ENCODE measurements around the gene CCL2.

The CCL2 gene

DNA sequence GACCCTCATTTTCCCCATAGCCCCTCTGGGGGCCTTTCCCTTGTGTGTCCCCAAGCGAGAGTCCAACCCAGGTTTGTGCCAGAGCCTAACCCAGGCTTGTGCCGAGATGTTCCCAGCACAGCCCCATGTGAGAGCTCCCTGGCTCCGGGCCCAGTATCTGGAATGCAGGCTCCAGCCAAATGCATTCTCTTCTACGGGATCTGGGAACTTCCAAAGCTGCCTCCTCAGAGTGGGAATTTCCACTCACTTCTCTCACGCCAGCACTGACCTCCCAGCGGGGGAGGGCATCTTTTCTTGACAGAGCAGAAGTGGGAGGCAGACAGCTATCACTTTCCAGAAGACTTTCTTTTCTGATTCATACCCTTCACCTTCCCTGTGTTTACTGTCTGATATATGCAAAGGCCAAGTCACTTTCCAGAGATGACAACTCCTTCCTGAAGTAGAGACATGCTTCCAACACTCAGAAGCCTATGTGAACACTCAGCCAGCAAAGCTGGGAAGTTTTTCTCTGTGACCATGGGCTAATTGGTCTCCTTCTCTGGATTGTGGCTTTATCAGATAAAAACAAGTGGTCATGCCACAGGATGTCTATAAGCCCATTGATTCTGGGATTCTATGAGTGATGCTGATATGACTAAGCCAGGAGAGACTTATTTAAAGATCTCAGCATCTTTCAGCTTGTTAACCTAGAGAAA lies 2.5 kb upstream of the CCL2 start:
- Histone ChIP-seq H3K9me3 (no peaks in the 10 kb centered on the region), H3K4me1 (peaks cover 14 to 90% (median 87%) of the 10 kb centered on the region in 4 donors), H3K27me3 (no peaks in the 10 kb centered on the region), H3K36me3 (no peaks in the 10 kb centered on the region), H3K27ac (peak overlapping the region; percentile 74 to 81), H3K4me3 (no peak overlapping the region)
- intact Hi-C loops (cut with DNase I; ENCODE audit: low total_unique reads) = no loop called here
- TF ChIP-seq, protein P1, sequence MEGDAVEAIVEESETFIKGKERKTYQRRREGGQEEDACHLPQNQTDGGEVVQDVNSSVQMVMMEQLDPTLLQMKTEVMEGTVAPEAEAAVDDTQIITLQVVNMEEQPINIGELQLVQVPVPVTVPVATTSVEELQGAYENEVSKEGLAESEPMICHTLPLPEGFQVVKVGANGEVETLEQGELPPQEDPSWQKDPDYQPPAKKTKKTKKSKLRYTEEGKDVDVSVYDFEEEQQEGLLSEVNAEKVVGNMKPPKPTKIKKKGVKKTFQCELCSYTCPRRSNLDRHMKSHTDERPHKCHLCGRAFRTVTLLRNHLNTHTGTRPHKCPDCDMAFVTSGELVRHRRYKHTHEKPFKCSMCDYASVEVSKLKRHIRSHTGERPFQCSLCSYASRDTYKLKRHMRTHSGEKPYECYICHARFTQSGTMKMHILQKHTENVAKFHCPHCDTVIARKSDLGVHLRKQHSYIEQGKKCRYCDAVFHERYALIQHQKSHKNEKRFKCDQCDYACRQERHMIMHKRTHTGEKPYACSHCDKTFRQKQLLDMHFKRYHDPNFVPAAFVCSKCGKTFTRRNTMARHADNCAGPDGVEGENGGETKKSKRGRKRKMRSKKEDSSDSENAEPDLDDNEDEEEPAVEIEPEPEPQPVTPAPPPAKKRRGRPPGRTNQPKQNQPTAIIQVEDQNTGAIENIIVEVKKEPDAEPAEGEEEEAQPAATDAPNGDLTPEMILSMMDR (IDR thresholded peaks at IDR 0.05) = no peak
- peak; percentile 94 to 97 for DNase-seq

DNA sequence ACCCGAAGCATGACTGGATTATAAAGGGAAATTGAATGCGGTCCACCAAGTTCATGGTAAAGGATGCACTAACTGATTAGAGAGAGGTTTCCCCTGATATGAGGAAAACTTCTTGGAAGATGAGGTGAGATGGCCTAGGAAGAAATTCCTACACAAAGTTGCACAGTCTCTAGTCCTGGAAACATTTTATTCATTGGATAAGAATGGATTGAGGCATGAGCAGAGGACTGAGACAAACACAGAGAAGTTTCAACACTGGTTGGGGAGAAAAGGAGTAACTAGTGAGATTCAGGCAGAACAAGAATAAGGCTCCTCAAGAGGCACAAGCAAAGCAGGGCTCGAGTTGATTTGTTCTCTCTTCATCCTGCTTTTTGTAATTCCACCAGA lies 2.0 kb upstream of the CCL2 start:
- no peaks in the 10 kb centered on the region for H3K9me3 ChIP-seq
- peaks cover 14 to 85% (median 81%) of the 10 kb centered on the region in 4 donors for H3K4me1 ChIP-seq
- peak overlapping the region; percentile 74 to 81 for H3K27ac ChIP-seq
- TF ChIP-seq, protein P1 (IDR thresholded peaks at IDR 0.05) = no peak
- no peak overlapping the region for H3K4me3 ChIP-seq
- DNase-seq = no peak
- intact Hi-C loops (cut with DNase I; ENCODE audit: low total_unique reads) = no loop called here
- H3K27me3 ChIP-seq = no peaks in the 10 kb centered on the region
- H3K36me3 ChIP-seq = no peaks in the 10 kb centered on the region

DNA sequence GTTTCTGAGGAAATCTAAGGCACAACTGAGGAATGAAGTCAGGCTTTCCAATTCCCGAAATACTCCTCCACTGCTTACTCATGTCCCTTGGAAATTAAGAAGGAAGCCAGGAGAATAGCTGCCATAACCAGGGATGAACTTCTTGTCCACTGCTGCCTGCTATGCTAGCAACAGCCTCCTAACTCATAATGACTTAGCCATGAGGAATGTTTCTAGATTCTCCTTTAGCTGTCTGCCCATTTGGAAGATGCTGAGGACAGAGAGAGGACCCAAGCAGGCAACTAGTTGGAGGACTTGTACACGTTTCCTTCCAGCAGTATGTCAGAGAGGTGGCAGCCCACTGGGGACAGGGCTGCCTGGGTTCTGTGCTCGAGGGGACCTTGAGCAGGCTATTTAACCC lies 939 bp upstream of the CCL2 start:
- peak overlapping the region; percentile 74 to 81 for H3K27ac ChIP-seq
- H3K4me3 ChIP-seq = peak overlapping the region in 1 of 2 donors; percentile 44
- H3K9me3 ChIP-seq = no peaks in the 10 kb centered on the region
- H3K27me3 ChIP-seq = no peaks in the 10 kb centered on the region
- peaks cover 14 to 81% (median 74%) of the 10 kb centered on the region in 4 donors for H3K4me1 ChIP-seq
- DNase-seq = peak in 1 of 2 donors; percentile 38
- no peaks in the 10 kb centered on the region for H3K36me3 ChIP-seq
- TF ChIP-seq, protein P1 (IDR thresholded peaks at IDR 0.05) = no peak
- intact Hi-C loops (cut with DNase I; ENCODE audit: low total_unique reads) = no loop called here

DNA sequence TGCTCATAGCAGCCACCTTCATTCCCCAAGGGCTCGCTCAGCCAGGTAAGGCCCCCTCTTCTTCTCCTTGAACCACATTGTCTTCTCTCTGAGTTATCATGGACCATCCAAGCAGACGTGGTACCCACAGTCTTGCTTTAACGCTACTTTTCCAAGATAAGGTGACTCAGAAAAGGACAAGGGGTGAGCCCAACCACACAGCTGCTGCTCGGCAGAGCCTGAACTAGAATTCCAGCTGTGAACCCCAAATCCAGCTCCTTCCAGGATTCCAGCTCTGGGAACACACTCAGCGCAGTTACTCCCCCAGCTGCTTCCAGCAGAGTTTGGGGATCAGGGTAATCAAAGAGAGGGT lies 272 bp downstream of the CCL2 start:
- no peak for DNase-seq
- Histone ChIP-seq H3K9me3 (no peaks in the 10 kb centered on the region), H3K36me3 (no peaks in the 10 kb centered on the region), H3K27ac (peak overlapping the region; percentile 74 to 81), H3K27me3 (no peaks in the 10 kb centered on the region), H3K4me3 (peak overlapping the region; percentile 44), H3K4me1 (peaks cover 14 to 72% (median 66%) of the 10 kb centered on the region in 4 donors)
- TF ChIP-seq, protein P1 (IDR thresholded peaks at IDR 0.05) = no peak
- intact Hi-C loops (cut with DNase I; ENCODE audit: low total_unique reads) = no loop called here

DNA sequence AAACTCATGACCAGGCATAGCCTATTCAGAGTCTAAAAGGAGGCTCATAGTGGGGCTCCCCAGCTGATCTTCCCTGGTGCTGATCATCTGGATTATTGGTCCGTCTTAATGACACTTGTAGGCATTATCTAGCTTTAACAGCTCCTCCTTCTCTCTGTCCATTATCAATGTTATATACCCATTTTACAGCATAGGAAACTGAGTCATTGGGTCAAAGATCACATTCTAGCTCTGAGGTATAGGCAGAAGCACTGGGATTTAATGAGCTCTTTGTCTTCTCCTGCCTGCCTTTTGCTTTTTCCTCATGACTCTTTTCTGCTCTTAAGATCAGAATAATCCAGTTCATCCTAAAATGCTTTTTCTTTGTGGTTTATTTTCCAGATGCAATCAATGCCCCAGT lies 756 bp downstream of the CCL2 start:
- no peaks in the 10 kb centered on the region for H3K9me3 ChIP-seq
- peaks cover 14 to 67% (median 61%) of the 10 kb centered on the region in 4 donors for H3K4me1 ChIP-seq
- TF ChIP-seq, protein P1 (IDR thresholded peaks at IDR 0.05) = no peak
- intact Hi-C loops (cut with DNase I; ENCODE audit: low total_unique reads) = no loop called here
- H3K36me3 ChIP-seq = no peaks in the 10 kb centered on the region
- H3K27me3 ChIP-seq = no peaks in the 10 kb centered on the region
- peak overlapping the region; percentile 74 to 81 for H3K27ac ChIP-seq
- H3K4me3 ChIP-seq = peak overlapping the region; percentile 44
- no peak for DNase-seq
